Choroid plexus epithelial cell (primary cell): Measurements from ENCODE around the gene PLAGL1.
A peak's percentile ranks its signal among the peaks of the same experiment; 100 is the strongest.

Source experiments
- DNase-seq: peaks from one replicate; pipeline ENCODE4 v3.0.0-alpha.2; 2010; ENCODE audit warnings: low read depth
- H3K4me3 ChIP-seq: 2 replicates; pipeline ENCODE4 v1.5.1; 2011; ENCODE audit warnings: low read depth, mild to moderate bottlenecking, control low read depth, low read length, moderate library complexity
- TF ChIP-seq, protein P1 (sequence below): conservative IDR thresholded peaks from 2 replicates; pipeline ENCODE4 v1.5.1; 2011; ENCODE audit warnings: low read depth, mild to moderate bottlenecking, control low read depth, inconsistent platforms, low read length, moderate library complexity

Gene PLAGL1

DNA sequence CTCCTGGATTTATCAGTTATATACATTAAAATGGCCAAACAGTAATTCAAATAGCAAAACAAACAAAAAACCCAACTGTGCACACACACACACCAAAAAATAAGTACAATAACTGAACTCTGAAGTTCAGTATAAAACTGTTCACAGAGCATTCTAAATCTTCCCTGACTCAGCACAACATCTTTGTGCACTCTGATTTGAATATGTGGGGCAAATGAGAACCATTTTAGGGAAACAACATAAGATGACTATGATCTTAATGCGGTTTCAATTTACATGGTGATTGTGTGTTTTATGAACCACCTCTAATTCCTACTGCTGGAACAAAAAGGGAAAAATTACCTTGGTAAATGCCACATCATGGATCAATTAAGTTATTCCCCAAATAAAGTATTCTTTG is 41.7 kb downstream of the PLAGL1 start:
- no peak overlapping the region for H3K4me3 ChIP-seq
- DNase-seq, result no peak
- TF ChIP-seq, protein P1, sequence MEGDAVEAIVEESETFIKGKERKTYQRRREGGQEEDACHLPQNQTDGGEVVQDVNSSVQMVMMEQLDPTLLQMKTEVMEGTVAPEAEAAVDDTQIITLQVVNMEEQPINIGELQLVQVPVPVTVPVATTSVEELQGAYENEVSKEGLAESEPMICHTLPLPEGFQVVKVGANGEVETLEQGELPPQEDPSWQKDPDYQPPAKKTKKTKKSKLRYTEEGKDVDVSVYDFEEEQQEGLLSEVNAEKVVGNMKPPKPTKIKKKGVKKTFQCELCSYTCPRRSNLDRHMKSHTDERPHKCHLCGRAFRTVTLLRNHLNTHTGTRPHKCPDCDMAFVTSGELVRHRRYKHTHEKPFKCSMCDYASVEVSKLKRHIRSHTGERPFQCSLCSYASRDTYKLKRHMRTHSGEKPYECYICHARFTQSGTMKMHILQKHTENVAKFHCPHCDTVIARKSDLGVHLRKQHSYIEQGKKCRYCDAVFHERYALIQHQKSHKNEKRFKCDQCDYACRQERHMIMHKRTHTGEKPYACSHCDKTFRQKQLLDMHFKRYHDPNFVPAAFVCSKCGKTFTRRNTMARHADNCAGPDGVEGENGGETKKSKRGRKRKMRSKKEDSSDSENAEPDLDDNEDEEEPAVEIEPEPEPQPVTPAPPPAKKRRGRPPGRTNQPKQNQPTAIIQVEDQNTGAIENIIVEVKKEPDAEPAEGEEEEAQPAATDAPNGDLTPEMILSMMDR, result no peak

GRCh38 chr6:143965503-143966171 is 42.4 kb downstream of the PLAGL1 start:
- TF ChIP-seq, protein P1, result no peak
- H3K4me3 ChIP-seq, result no peak overlapping the region
- peak; percentile 70 for DNase-seq

DNA sequence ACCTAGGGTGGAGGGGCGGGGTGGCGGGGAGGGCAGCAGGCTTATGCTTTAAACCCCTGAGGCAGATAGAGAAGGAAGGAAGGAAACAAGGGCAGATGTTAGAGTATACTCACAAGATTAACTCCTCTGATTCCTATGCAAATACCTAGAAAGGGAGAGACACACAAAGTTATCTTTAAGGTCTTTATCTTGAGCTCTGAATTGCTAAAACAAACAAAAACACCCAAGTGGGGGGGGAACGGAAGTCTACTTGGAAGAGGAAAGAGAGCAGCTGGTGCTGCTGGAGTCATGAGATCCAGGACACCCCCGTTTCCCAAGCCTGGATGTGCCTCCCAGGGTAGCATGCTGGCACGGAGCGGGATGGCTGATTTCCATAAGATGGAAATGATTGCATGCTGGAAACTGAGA is 43.4 kb downstream of the PLAGL1 start:
- DNase-seq, result peak; percentile 28
- no peak overlapping the region for H3K4me3 ChIP-seq
- TF ChIP-seq, protein P1, result no peak

DNA sequence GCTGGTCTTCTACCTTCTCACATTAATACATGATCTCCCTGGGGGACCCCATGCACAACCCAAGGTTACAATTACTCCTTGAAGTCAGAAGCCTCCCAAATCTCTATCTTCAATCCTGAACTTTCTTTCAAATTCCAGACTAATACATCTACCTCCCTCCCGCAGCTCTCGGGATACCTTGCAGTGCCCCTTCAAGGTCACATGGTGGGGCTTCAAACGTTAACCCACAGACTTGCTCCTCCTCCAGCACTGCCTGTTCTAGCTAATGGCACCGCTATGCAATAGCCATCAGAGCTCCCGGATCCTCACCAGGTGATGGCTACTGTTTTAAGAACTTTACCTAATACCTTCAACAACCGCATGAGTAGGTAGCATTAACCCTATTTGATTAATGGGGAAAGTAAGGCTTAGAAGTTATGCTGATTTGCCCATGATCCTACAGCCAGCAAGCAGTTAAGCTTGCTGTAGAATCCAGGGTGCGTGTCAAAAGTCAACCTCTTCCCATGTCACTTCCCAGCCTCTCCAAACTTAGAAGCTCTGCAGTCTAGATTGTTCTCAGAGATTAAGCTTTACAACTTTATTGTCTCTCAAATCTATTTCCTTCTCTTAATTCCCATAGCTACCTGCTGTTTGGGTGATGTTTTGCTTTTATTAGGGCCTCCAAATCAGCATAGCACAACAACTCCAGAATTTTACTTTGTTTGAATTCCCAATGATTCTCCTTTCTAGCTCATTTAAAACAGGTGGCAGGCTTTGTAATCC is 44.7 kb downstream of the PLAGL1 start:
- no peak for DNase-seq
- no peak overlapping the region for H3K4me3 ChIP-seq
- TF ChIP-seq, protein P1, result no peak

DNA sequence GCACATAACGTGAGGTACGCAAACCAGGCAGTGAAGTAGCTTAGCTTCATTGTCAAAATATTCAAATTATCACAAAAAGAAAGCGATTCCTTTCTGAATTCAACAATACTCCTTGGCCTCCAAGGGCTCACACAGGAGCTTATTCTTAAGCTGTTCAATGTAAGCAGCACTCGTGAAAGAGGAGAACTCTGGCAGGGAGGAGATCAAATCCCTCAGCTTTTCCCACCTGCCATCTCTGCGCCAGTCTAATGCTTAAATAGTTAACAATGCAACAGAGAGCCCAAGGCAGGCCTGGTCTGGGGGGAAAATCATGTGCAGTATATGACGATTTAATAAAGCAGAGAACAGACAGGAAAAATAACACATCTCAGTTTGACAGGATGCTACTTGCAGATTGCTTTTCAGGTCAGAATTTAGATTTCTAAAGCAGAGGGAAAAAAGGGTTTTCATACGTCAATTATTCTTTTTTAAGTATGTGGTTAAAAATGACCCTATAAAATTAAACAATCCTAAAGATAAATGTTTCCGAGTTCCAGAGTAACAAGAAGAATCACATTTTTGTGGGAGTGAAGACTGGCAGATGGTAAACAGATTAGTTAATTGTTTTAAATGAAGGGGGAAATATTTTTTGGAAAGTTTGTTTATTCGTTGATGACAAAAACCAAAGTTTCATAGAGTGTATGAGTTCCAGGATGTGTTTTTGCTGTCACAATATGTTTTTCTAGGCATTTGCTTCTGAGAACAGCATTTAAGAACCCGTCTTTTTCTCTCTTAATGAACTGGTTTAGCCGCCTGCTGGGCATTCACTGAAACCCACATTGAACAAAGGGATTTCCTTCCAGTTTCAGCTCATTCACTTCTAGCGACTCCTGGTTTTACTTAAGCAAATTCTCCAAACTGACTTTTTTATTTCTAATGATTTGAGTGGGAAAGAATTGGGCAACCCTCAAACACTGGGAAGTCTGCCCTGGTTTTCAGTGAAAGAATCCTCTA is 45.9 kb downstream of the PLAGL1 start:
- no peak overlapping the region for H3K4me3 ChIP-seq
- TF ChIP-seq, protein P1, result peak; percentile 55
- peak; percentile 64 for DNase-seq

DNA sequence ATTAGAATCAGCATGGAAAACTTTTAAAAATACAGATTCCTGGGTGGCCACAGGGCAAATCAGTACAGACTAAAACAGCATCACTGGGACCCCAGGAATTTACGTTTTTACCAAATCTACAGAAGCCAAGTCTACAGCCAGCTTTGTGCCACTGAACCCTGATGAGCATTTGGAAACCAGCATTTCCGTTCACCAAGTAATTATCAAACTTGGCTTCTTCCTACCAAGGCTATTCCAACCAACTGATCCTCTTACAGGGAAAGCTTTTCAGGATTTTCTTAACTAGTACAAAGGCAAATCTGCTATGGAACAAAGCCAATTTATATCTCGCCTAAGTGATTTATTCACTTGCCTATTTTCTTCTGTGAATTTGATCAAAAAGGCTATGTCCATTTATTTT is 47.0 kb downstream of the PLAGL1 start:
- H3K4me3 ChIP-seq, result no peak overlapping the region
- TF ChIP-seq, protein P1, result no peak
- no peak for DNase-seq
